GM18526 (cell line): Measurements from ENCODE around the gene SRSF2.

Source experiments
- POLR2A ChIP-seq: IDR thresholded peaks from 3 replicates; pipeline ENCODE4 v1.6.1; 2011; ENCODE audit not compliant: insufficient read length; ENCODE audit errors: extremely low read depth

SRSF2 gene

DNA sequence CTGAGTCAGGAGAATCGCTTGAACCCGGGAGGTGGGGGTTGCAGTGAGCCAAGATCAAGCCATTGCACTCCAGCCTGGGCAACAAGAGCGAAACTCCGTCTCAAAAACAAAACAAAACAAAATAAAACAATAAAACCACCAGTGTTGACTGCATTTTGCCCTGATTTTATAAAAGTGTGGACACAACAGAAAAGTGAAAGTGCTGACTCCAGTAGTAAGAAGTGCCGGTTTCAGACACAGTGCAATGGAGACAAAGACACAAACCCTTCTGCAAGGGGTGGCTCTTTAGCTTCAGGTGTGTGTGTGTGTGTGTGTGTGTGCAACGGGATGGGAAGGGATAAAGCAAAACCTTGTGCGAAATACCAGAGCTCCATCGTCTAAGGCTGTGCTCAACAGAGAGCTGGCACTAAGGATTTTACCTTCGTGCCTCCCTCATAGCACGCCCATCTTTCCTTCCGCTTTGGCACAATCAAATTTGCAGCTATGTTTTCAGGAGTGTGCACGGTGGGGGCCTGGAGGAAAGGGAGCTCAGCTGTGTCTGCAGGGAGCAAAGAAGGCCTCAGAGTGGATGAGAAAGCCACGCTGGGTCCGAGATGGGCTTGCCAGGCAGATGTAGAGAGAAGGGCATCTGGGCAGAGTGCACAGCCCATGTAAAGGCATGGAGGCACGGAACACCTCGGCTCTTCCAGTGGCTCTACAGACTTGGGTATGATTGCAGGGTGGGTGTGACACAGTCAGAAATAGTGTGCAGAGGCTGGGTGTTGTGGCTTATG lies 41.9 kb downstream of the SRSF2 start:
- TF ChIP-seq POLR2A = no peak

DNA sequence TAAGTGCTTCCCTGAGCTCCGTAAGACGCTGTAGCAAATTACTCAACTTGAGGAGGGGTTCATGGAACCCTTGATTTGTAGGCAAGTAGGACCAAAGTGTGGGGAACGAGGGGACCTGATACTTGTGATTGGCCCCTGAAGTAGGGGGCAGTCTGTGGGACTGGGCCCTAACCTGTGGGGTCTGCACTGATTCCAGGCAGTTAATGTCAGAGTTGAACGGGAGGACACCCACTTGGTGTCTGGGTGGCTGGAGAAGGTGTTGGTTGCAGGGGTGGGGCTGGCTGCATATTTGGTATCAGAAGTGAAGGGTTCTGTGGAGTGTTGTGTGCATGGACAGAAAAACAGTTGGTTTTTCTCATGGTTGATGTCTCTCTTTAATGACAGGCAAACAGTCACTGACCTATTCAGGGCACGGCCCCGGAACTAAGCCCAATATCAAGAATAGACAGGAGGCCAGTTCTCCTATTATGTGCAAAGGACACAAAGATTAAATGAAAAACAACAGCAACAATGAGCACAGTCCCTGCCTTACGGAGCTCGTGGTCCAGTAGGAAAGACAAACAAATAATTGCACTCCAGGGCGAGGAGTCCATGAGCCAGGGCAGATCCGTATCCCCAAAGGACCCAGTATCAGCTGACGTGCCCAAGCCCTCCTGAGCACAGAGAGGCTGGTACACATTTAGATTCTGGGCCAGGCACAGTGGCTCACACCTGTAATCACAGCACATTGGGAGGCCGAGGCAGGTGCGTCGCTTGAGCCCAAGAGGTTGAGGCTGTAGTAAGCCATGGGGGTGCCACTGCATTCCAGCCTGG lies 45.5 kb downstream of the SRSF2 start:
- TF ChIP-seq POLR2A = no peak

DNA sequence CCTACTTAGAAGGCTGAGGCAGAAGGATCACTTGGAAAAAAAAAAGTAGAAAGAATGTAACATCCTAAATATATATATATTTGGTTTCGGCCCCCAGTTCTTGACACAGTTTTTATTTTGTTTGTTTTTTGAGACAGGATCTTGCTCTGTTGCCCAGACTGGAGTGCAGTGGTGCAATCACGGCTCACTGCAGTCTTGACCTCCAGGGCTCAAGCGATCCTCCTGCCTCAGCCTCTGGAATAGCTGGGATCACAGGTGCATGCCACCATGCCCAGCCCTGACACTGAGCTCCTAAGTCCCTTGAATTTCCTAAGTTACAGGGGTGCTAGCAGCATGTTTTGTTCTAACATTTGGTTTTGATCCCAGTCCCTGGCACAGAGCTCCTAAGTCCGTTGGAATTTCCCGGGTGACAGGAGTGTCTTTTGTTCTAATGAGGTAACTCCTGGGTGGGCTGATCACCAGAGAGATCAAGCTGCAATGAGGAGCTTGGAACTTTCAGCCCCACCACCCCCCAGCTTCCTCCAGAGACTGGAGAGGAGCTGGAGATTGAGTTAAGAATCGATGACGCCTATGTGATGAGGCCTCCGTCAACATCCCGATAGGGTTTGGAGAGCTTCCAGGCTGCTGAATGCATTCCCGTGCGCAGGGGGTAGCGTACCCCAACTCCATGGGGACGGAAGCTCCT lies 46.4 kb downstream of the SRSF2 start:
- TF ChIP-seq POLR2A = no peak

DNA sequence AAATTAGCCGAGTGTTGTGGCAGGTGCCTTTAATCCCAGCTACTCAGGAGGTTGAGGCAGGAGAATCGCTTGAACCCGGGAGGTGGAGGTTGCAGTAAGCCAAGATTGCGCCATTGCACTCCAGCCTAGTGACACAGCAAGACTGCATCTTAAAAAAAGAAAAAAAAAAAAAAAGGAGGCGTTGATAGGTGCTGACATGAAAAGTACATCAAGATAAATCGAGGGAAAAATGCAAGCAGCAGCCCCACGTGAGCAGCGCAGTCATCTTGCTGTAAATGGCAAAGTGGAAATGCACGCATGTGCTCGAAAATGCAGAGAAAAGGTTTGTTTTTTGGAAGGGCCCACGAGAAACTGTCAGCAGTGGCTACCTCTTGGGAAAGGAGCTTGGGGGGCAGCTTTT lies 47.3 kb downstream of the SRSF2 start:
- TF ChIP-seq POLR2A = no peak

DNA sequence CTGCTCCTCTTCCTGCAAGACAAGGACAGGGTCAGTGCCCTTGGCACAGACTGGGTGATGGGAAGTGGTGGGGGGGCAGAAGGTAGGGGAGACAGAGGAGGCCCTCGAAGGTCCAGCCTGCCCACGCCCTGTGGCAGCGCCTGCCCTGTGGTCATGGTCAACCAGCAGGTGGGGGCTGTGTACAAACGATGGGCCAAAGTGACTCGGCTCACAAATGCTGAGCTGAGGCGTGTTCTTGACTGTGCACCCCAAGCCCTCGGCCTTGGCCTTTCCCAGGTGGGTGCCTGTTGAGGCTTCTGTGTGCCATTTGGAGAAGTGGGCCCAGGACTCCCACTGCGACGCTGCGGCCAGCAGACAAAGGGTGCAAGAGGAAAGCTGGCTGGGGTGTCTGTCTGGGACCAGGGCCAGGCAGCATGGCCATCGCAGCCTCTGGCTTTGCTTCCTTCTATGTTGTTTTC lies 48.9 kb downstream of the SRSF2 start:
- no peak for TF ChIP-seq POLR2A

DNA sequence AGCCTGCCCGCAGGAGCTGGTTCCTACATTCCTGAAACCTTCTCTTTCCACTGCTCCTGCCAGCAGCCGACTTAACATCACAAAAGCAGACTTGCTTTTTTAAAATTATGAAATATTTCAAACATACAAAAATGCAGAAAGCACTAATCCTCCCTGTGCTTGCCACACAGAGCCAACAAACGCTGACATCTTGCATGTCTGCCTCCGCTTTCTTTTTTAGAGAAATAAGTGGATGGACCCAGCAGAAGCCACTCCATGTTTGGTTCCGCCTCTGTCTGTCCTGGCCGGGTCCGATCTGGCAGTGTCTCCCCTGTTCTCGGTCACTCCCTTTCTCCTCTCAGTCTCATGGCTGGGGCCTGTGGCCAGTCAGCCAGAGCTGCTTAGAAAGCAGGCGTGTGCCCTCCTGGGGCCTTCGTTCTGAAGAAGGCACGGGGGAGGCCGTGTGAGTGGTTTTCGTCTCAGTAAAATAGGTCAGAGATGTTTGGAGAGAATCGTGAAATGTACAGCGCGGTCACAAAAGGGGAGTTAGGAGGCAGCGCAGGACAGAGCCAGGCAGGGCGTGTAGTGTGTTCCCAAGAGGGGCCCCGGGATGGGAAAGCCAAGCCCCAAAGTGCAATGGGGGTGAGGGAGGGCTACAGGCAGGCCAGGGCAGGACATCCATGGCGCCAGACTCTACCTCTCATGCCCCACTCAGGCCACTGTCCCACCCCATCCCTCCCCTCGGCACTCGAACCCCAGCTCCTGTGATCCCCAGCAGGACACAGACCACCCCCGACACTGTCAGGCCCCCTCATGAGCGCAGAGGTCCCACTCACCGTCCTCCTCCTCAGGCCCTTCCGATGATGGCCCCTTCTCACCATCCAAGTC lies 49.6 kb downstream of the SRSF2 start:
- TF ChIP-seq POLR2A = no peak

DNA sequence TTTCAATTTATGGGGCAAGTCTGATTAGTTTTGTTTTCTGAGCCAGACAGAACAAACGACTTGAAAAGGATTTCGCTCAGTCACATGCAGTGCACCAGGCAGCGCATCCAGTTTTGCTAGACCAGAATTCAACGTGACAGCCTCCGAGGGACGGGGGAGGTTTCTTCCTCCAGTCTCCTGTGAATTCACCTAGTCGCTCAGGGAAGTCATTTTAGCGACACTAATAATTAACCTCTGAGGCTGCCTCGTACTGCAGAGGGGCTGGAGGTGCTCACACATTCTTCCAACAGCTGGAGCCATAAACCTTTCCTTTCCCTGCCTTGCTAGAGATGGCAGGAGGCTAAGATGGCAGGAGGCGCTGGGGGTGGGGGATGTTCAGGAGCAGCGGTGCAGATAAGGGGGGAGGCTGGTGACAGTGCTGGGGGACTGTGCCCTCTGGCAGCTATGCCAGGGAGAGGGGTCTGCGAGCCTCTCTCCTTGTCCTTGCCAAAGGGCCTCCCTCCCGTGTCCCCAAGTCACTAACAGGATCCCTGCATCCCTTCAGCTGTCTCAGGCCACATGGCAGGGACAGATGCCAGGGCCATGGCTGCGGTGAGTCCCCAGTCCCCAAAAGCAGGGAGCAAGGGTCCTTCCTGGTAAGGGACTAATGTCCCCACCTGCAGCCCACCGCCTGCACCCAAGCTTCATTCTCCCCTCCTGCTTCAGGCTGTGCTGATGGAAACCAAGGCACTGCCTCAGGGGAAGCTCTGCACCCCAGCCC lies 50.4 kb downstream of the SRSF2 start:
- no peak for TF ChIP-seq POLR2A

DNA sequence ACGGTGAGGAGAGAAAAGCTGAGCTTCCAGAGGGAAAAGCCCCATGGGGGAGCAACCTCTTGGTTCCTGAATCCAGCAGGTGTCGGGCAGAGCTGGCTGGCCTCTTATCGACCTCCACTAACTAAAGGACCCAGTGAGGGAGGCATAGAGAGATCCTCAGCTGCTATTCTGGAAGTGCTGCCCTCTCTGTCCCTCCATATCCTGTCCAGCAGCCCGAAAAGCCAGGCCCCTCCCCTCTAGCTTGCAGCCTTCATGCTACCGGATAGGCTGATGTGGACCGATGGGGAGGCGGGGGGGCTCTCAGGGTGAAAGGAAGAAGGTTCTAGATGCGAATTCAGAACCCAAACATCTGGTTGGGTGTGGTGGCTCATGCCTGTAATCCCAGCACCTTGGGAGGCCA lies 51.3 kb downstream of the SRSF2 start:
- no peak for TF ChIP-seq POLR2A

DNA sequence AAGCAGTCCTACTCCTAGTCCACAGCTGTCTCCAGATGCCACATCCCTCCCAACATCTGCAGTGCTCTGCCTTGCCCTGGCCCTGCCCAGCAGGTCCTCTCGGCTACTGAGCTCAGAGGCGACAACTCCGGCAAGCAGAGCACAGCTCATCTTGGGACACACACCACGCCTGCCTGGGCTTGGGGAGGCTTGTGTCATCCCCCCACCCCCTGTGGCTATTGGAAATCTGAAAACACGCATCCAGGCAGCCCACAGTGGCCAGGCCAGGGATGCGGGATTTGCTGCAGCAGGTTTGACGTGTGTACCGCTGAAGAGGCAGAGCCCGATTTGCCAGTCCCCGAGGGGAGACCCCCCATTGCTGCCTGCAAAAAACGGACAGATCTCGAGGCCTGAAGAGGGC lies 51.8 kb downstream of the SRSF2 start:
- TF ChIP-seq POLR2A = no peak

DNA sequence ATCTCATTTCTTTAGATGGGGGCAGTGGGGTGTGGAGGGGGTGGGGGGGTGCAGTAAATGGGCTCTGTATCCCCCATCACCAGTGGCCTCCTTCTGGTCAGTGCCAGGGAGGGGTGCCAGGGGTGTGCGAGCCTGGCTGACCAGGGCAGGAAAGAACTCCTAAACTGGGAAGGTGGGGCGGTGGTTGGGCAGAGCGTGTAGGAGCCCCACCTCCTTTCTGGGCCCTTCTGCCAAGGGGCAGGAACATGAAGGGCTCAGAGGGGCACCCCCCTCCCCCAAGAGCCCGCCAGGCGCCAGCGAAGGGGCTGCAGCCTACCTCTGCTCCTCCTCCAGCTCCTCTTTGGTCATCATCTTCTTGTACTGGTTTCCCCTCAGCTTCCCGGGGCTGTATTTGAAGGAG lies 52.4 kb downstream of the SRSF2 start:
- no peak for TF ChIP-seq POLR2A
